HEK293 (cell line): Measurements from ENCODE around the gene PJVK.

Experiments
- HOXD13 ChIP-seq: sonication (generic); formaldehyde crosslinking; IDR thresholded peaks from 2 replicates; pipeline ENCODE4 v1.8.0; 2022; ENCODE audit warnings: missing genetic modification reagents, borderline replicate concordance
- KLF16 ChIP-seq: fragments of 450-650 bp; formaldehyde crosslinking; IDR thresholded peaks from 2 replicates; pipeline ENCODE4 v1.5.1; 2017; ENCODE audit warnings: missing biosample characterization, missing genetic modification characterization
- PRDM6 ChIP-seq: fragments of 450-650 bp; formaldehyde crosslinking; IDR thresholded peaks from 2 replicates; pipeline ENCODE4 v1.5.1; 2017; ENCODE audit warnings: missing biosample characterization, missing genetic modification characterization
- ZBTB21 ChIP-seq: fragments of 450-650 bp; formaldehyde crosslinking; IDR thresholded peaks from 2 replicates; pipeline ENCODE4 v1.5.1; 2017; ENCODE audit warnings: missing biosample characterization, missing genetic modification characterization
- ZIC2 ChIP-seq: fragments of 450-650 bp; formaldehyde crosslinking; IDR thresholded peaks from 2 replicates; pipeline ENCODE4 v1.5.1; 2016; ENCODE audit warnings: missing biosample characterization, missing genetic modification characterization
- ZNF114 ChIP-seq: fragments of 450-650 bp; formaldehyde crosslinking; IDR thresholded peaks from 2 replicates; pipeline ENCODE4 v1.5.0; 2017; ENCODE audit warnings: missing biosample characterization, missing genetic modification characterization
- ZNF132 ChIP-seq: fragments of 450-650 bp; formaldehyde crosslinking; IDR thresholded peaks from 2 replicates; pipeline ENCODE4 v1.5.1; 2017; ENCODE audit warnings: missing biosample characterization, missing genetic modification characterization, borderline replicate concordance
- ZNF18 ChIP-seq: fragments of 450-650 bp; formaldehyde crosslinking; IDR thresholded peaks from 2 replicates; pipeline ENCODE4 v1.5.1; 2016; ENCODE audit warnings: missing biosample characterization, missing genetic modification characterization
- ZNF184 ChIP-seq: fragments of 450-650 bp; IDR thresholded peaks from 2 replicates; pipeline ENCODE4 v1.5.1; 2018; ENCODE audit warnings: missing biosample characterization, mild to moderate bottlenecking, missing genetic modification characterization
- ZNF211 ChIP-seq: fragments of 450-650 bp; formaldehyde crosslinking; IDR thresholded peaks from 2 replicates; pipeline ENCODE4 v1.5.1; 2016; ENCODE audit warnings: low read depth, missing biosample characterization, missing genetic modification characterization
- ZNF266 ChIP-seq: fragments of 450-650 bp; formaldehyde crosslinking; IDR thresholded peaks from 2 replicates; pipeline ENCODE4 v1.5.1; 2016; ENCODE audit warnings: missing biosample characterization, missing genetic modification characterization, low read depth
- ZNF280D ChIP-seq: fragments of 450-650 bp; formaldehyde crosslinking; IDR thresholded peaks from 2 replicates; pipeline ENCODE4 v1.5.1; 2016; ENCODE audit warnings: missing biosample characterization, missing genetic modification characterization
- ZNF354C ChIP-seq: fragments of 450-650 bp; formaldehyde crosslinking; IDR thresholded peaks from 2 replicates; pipeline ENCODE4 v1.5.1; 2016; ENCODE audit warnings: missing biosample characterization, missing genetic modification characterization, low read depth, borderline replicate concordance
- ZNF416 ChIP-seq: fragments of 450-650 bp; formaldehyde crosslinking; IDR thresholded peaks from 2 replicates; pipeline ENCODE4 v1.5.1; 2016; ENCODE audit warnings: missing biosample characterization, missing genetic modification characterization
- ZNF423 ChIP-seq: fragments of 450-650 bp; formaldehyde crosslinking; IDR thresholded peaks from 2 replicates; pipeline ENCODE4 v1.5.1; 2016; ENCODE audit warnings: missing biosample characterization, missing genetic modification characterization
- ZNF514 ChIP-seq: fragments of 450-650 bp; formaldehyde crosslinking; IDR thresholded peaks from 2 replicates; pipeline ENCODE4 v1.5.1; 2016; ENCODE audit warnings: missing biosample characterization, missing genetic modification characterization
- ZNF571 ChIP-seq: fragments of 450-650 bp; formaldehyde crosslinking; IDR thresholded peaks from 2 replicates; pipeline ENCODE4 v1.5.0; 2017; ENCODE audit warnings: missing biosample characterization, missing genetic modification characterization
- ZNF624 ChIP-seq: fragments of 450-650 bp; formaldehyde crosslinking; IDR thresholded peaks from 2 replicates; pipeline ENCODE4 v1.5.1; 2017; ENCODE audit warnings: missing biosample characterization, missing genetic modification characterization
- ZNF664 ChIP-seq: fragments of 450-650 bp; formaldehyde crosslinking; IDR thresholded peaks from 2 replicates; pipeline ENCODE4 v1.5.1; 2016; ENCODE audit warnings: missing biosample characterization, missing genetic modification characterization
- ZNF701 ChIP-seq: fragments of 450-650 bp; formaldehyde crosslinking; IDR thresholded peaks from 2 replicates; pipeline ENCODE4 v1.5.1; 2016; ENCODE audit warnings: missing biosample characterization, missing genetic modification characterization
- TF ChIP-seq, protein P1 (sequence below): fragments of 450-650 bp; formaldehyde crosslinking; IDR thresholded peaks from 2 replicates; pipeline ENCODE4 v1.5.1; 2016; ENCODE audit warnings: missing biosample characterization, missing genetic modification characterization
- TF ChIP-seq, protein P2 (sequence below): sonication (generic); formaldehyde crosslinking; IDR thresholded peaks from 2 replicates; pipeline ENCODE4 v1.8.1; 2022; ENCODE audit warnings: mild to moderate bottlenecking, moderate library complexity, missing genetic modification reagents
- TF ChIP-seq, protein P3 (sequence below): fragments of 450-650 bp; formaldehyde crosslinking; IDR thresholded peaks from 2 replicates; pipeline ENCODE4 v1.5.1; 2016; ENCODE audit warnings: missing biosample characterization, missing genetic modification characterization, borderline replicate concordance
- TF ChIP-seq, protein P4 (sequence below): fragments of 450-650 bp; formaldehyde crosslinking; IDR thresholded peaks from 2 replicates; pipeline ENCODE4 v1.5.1; 2016; ENCODE audit warnings: missing biosample characterization, missing genetic modification characterization, borderline replicate concordance

PJVK gene

DNA sequence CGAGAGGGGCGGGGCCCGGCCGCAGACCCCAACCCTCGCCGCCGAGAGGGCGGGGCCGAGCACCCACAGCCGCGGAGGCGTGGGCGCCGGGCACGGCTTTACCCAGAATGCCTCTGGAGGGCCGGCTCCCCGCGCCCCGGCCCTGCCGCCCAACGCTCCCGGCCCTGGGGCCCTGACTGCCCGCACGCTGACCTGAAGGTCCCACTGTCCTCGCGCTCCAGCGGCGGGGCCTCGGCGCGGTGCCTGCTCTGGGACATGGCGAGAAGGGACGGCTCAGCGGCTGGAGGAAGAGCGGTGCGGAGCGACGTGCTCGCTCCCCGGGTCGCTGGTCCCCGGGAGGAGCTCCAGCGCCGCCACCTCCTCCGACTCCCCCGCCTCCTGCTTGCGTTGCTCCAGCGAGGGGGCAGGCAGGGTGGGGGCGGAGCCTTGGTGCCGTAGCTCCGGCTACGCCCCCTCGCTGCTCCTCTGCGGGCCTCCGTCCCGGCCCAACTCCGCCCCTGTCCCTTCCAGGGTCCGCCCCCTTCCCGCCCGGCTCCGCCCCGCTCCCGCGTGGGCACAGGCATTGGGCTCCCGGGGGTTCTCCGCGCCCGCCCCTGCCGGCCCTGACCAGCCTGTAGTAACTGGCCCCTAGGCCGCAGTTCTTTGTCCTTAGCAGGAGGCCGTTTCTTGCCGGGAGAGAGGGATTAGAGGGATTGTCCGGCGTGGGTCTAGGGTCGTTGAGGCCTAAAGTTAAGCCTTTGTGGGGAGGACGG lies at the start of gene PJVK, which contains the start of gene PRKRA (continued):
- TF ChIP-seq, protein P1, sequence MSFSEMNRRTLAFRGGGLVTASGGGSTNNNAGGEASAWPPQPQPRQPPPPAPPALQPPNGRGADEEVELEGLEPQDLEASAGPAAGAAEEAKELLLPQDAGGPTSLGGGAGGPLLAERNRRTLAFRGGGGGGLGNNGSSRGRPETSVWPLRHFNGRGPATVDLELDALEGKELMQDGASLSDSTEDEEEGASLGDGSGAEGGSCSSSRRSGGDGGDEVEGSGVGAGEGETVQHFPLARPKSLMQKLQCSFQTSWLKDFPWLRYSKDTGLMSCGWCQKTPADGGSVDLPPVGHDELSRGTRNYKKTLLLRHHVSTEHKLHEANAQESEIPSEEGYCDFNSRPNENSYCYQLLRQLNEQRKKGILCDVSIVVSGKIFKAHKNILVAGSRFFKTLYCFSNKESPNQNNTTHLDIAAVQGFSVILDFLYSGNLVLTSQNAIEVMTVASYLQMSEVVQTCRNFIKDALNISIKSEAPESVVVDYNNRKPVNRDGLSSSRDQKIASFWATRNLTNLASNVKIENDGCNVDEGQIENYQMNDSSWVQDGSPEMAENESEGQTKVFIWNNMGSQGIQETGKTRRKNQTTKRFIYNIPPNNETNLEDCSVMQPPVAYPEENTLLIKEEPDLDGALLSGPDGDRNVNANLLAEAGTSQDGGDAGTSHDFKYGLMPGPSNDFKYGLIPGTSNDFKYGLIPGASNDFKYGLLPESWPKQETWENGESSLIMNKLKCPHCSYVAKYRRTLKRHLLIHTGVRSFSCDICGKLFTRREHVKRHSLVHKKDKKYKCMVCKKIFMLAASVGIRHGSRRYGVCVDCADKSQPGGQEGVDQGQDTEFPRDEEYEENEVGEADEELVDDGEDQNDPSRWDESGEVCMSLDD (tag by site-specific recombination): peak; percentile 59
- TF ChIP-seq ZNF664 (tag by site-specific recombination): no peak
- 0 out of 2 replicates have a peak, but pooled peaks have one; percentile 44 for TF ChIP-seq ZNF423 (tag by site-specific recombination)
- TF ChIP-seq ZNF354C: no peak
- TF ChIP-seq HOXD13 (CRISPR knock-in tag): no peak
- no peak for TF ChIP-seq ZIC2 (tag by site-specific recombination)
- no peak for TF ChIP-seq ZNF266 (tag by site-specific recombination)
- TF ChIP-seq ZNF280D (tag by site-specific recombination): no peak
- no peak for TF ChIP-seq ZNF211 (tag by site-specific recombination)
- TF ChIP-seq PRDM6 (tag by site-specific recombination): no peak
- TF ChIP-seq ZNF571 (tag by site-specific recombination): no peak
- TF ChIP-seq ZBTB21: no peak
- TF ChIP-seq ZNF624 (tag by site-specific recombination): no peak
- no peak for TF ChIP-seq ZNF18
- TF ChIP-seq ZNF416 (tag by site-specific recombination): no peak
- TF ChIP-seq, protein P2, sequence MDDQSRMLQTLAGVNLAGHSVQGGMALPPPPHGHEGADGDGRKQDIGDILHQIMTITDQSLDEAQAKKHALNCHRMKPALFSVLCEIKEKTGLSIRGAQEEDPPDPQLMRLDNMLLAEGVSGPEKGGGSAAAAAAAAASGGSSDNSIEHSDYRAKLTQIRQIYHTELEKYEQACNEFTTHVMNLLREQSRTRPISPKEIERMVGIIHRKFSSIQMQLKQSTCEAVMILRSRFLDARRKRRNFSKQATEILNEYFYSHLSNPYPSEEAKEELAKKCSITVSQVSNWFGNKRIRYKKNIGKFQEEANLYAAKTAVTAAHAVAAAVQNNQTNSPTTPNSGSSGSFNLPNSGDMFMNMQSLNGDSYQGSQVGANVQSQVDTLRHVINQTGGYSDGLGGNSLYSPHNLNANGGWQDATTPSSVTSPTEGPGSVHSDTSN: no peak
- no peak for TF ChIP-seq ZNF132
- no peak for TF ChIP-seq ZNF184
- TF ChIP-seq ZNF514 (tag by site-specific recombination): no peak
- TF ChIP-seq, protein P3, sequence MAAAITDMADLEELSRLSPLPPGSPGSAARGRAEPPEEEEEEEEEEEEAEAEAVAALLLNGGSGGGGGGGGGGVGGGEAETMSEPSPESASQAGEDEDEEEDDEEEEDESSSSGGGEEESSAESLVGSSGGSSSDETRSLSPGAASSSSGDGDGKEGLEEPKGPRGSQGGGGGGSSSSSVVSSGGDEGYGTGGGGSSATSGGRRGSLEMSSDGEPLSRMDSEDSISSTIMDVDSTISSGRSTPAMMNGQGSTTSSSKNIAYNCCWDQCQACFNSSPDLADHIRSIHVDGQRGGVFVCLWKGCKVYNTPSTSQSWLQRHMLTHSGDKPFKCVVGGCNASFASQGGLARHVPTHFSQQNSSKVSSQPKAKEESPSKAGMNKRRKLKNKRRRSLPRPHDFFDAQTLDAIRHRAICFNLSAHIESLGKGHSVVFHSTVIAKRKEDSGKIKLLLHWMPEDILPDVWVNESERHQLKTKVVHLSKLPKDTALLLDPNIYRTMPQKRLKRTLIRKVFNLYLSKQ (tag by site-specific recombination): no peak
- TF ChIP-seq KLF16: peak; percentile 86
- TF ChIP-seq ZNF701 (tag by site-specific recombination): no peak
- no peak for TF ChIP-seq ZNF114
- TF ChIP-seq, protein P4, sequence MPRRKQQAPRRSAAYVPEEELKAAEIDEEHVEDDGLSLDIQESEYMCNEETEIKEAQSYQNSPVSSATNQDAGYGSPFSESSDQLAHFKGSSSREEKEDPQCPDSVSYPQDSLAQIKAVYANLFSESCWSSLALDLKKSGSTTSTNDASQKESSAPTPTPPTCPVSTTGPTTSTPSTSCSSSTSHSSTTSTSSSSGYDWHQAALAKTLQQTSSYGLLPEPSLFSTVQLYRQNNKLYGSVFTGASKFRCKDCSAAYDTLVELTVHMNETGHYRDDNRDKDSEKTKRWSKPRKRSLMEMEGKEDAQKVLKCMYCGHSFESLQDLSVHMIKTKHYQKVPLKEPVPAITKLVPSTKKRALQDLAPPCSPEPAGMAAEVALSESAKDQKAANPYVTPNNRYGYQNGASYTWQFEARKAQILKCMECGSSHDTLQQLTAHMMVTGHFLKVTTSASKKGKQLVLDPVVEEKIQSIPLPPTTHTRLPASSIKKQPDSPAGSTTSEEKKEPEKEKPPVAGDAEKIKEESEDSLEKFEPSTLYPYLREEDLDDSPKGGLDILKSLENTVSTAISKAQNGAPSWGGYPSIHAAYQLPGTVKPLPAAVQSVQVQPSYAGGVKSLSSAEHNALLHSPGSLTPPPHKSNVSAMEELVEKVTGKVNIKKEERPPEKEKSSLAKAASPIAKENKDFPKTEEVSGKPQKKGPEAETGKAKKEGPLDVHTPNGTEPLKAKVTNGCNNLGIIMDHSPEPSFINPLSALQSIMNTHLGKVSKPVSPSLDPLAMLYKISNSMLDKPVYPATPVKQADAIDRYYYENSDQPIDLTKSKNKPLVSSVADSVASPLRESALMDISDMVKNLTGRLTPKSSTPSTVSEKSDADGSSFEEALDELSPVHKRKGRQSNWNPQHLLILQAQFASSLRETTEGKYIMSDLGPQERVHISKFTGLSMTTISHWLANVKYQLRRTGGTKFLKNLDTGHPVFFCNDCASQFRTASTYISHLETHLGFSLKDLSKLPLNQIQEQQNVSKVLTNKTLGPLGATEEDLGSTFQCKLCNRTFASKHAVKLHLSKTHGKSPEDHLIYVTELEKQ: no peak
